ENCODE data around the gene NEMP2. TPM values are rescaled to one million over a fixed set of nuclear protein-coding genes. Genes with fewer than 3 reads are reported as not detected.

Gene NEMP2, protein sequence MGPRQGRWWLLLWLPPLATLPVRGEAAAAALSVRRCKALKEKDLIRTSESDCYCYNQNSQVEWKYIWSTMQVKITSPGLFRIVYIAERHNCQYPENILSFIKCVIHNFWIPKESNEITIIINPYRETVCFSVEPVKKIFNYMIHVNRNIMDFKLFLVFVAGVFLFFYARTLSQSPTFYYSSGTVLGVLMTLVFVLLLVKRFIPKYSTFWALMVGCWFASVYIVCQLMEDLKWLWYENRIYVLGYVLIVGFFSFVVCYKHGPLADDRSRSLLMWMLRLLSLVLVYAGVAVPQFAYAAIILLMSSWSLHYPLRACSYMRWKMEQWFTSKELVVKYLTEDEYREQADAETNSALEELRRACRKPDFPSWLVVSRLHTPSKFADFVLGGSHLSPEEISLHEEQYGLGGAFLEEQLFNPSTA
- total RNA-seq, result 6.7 and 9.3 TPM in 2 replicates

DNA sequence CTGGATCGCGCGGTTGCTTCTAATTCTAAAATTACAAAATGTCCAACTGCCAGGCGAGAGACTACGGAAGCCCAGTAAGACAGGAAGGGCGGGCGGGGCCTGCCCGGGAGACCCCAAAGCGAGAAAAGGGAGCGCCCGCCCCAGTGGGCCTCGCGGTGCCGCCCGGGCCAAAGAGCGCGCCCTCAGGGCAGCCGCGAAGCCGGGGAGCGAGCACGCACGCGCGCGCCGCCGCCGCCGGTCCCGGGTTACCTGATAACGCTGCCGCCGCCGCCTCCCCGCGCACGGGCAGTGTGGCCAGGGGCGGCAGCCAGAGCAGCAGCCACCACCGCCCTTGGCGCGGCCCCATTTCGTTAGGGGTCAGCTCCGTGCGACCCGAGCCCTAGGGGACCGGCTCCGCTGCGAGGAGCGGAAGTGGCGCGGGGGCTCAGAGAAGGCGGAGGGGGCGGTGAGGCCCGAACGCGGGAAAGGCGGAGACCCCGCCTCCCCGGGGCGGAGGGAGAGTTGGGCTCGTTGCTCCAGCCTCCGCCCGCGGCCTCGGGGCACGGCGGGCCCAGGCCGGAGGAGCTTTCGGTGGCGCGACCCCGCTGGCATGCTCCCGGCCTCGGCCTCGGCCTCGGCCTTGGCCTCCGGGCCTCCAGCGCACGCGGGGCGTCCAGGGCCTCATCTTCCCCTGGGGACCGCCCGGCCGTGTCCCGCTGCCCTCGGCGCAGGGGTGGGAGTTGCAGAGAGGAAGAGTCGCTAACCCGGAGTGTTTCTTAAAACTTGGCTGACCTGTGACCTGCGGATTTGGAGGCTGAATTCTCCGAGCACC lies at the start of gene NEMP2:
Gene NEMP2 (minus strand): TSS at position 413 of the 811 bp plus-strand sequence. CDS start 67 bp downstream, at position 346.

Other genes with a start within 250 kb of the NEMP2 start
- 15.1 and 19.7 TPM in 2 replicates for gene HIBCH, start 214.9 kb downstream of the NEMP2 start, total RNA-seq
- gene INPP1, start 191.1 kb downstream of the NEMP2 start, total RNA-seq, result 6.8 and 10.2 TPM in 2 replicates
- 10.7 and 21.4 TPM in 2 replicates for gene MFSD6, start 126.4 kb downstream of the NEMP2 start, total RNA-seq
- 60.2 and 130 TPM in 2 replicates for gene NAB1, start 114.4 kb upstream of the NEMP2 start, total RNA-seq